Peyer's patch (tissue), 4 donors: Measurements from ENCODE around the gene SOX10.

Experiments
- POLR2A ChIP-seq, 2 donors: fragments of 450-650 bp; IDR thresholded peaks; one replicate each; pipeline ENCODE4 v1.5.1; 2017; ENCODE audit warnings: antibody characterized with exemption in 2 of 2, mild to moderate bottlenecking in 2 of 2, moderate library complexity in 2 of 2
- TF ChIP-seq, protein P1 (sequence below), 6 experiments: fragments of 450-650 bp in 4 of 6; fragments of 200-600 bp in 2 of 6; sonication (generic) in 1 of 6; IDR thresholded peaks; one replicate each; pipeline ENCODE4 v1.5.1; 2017 to 2019; ENCODE audit warnings: antibody characterized with exemption in 6 of 6, mild to moderate bottlenecking in 3 of 6, moderate library complexity in 1 of 6

DNA sequence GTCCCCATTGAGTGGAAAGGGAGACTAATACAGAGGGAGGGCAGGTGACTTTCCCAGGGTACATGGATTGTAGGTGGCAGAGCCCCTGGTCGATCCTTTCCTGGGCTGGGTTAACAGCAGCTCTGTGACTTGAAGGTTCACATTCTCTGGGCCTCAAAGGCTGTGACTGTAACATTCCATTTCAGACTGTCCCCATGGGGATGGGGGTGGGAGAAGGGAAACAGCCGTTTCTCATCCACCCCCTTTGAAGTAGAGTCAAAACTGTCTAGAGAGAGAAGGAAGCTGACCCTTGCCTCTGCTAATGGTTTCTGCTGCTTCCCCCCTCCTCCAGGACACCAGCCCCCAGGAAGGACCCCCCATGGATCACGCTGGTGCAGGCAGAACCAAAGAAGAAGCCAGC, 59.0 kb downstream of the SOX10 start:
- TF ChIP-seq POLR2A (IDR thresholded peaks at IDR 0.05): no peak
- TF ChIP-seq, protein P1, sequence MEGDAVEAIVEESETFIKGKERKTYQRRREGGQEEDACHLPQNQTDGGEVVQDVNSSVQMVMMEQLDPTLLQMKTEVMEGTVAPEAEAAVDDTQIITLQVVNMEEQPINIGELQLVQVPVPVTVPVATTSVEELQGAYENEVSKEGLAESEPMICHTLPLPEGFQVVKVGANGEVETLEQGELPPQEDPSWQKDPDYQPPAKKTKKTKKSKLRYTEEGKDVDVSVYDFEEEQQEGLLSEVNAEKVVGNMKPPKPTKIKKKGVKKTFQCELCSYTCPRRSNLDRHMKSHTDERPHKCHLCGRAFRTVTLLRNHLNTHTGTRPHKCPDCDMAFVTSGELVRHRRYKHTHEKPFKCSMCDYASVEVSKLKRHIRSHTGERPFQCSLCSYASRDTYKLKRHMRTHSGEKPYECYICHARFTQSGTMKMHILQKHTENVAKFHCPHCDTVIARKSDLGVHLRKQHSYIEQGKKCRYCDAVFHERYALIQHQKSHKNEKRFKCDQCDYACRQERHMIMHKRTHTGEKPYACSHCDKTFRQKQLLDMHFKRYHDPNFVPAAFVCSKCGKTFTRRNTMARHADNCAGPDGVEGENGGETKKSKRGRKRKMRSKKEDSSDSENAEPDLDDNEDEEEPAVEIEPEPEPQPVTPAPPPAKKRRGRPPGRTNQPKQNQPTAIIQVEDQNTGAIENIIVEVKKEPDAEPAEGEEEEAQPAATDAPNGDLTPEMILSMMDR (IDR thresholded peaks at IDR 0.05): no peak
